HPDE6-E6E7 (cell line): ENCODE data around the gene ATP6V1G2.
"Not testable (repeated sequence)": the region's sequence is repeated elsewhere in the genome, so short reads cannot be mapped to it uniquely, and the experiment has no call there.

ENCODE experiments used
- DNase-seq: peaks from one replicate; pipeline ENCODE4 v3.0.0; 2011; ENCODE audit warnings: missing footprints; ENCODE audit errors: extremely low spot score

Gene ATP6V1G2

DNA sequence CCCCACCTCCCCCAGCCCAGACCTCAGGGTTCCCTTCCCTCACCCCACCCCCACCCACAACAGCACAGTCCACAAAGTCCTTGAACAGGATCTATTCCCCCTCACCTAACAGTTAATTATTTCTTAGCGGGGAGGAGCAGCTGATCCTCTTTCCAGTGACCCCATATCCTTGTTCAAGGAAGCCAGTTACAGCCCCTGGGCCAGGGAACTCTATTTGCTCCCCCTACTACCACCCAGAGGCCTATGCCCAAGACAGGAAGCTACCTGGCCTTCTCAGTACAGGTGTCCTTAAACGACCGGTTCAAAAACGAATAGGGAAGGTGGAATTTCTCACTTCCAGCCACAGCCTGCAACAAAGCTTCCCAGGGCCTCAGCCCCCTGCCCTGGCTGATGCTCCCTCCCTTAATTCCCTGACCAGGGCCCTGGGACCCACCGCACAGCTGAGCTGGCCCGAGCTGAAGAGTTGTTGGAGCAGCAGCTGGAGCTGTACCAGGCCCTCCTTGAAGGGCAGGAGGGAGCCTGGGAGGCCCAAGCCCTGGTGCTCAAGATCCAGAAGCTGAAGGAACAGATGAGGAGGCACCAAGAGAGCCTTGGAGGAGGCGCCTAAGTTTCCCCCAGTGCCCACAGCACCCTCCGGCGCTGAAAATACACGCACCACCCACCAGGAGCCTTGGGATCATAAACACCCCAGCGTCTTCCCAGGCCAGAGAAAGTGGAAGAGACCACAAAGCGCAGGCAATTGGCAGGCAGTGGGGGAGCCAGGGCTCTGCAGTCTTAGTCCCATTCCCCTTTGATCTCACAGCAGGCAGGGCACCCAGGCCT lies 16.9 kb downstream of the ATP6V1G2 start:
- DNase-seq: no peak

DNA sequence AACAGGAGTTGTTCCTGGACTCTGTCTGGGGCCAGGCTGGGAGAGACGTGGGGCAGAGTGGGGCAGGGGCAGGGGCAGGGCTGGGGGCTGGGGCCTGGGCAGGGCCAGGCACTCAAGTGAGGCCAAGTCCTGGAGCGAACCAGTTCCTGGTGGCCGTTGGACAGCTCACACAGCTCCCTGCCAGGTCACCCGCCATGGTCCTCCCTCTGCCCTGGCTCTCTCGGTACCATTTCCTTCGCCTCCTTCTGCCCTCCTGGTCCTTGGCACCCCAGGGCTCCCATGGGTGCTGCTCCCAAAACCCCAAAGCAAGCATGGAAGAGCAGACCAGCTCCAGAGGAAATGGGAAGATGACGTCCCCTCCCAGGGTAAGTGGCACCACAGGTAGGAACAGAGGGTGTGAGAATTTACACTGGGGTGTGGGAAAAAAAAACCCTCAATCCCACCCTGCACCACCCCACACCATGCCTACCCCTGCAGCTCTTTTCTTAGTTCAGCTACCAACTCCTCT lies 17.5 kb downstream of the ATP6V1G2 start, which contains the start of gene MCCD1:
Gene MCCD1, plus strand, starts transcription at position 142 of the 508 bp plus-strand sequence. Its CDS starts 53 bp downstream, at position 195.
- DNase-seq: no peak

DNA sequence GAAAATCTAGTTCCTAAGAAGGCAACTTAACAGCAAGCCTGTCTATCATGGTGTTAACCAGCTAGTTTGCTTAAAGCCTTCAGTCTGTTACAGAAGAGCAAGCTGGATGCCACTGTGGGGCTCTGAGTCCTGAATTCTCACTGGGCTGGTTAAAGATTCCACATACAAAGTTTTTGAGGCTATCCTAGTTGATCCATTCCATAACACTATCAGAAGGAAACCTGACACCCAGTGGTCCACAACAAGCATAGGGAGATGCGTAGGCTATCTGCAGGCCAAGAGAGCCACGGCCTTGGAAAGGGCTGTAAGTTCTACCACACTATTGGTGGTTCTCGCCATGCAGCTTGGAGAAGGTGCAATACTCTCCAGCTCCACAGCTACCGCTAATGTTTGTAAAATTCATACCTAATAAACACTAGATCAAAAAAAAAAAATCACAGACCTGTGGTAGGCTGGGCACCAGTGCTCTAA lies 18.1 kb downstream of the ATP6V1G2 start:
- no peak for DNase-seq

DNA sequence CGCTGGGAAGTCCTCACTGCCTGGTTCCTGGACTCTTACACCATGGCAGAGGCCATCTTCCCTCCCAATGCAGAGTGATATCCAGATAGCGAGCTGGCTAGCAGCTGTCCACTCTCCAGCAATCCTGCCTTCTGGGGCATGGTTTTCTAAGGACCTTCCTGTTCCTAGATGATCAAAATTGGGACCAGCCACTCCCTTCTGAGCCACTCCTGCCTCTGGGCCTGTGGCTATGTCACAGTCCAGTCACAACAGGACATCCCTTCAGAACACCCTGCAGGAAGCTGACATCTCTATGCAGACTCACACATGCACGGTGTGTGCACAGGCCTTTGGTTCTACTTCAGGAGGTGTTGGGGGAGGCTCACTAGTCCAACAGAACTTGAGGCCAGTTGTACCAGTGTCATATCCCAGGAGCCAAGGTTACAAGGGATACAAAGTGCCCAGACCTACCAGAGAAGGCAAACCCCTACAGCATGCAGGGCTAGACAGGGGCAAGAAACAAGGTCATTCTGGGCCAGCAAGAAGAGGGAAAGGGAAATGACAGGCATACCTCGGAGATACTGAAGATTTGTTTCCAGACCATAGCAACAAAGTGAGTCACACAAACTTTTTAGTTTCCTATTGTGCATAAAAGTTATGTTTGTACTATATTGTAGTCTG lies 20.3 kb downstream of the ATP6V1G2 start:
- no peak for DNase-seq

DNA sequence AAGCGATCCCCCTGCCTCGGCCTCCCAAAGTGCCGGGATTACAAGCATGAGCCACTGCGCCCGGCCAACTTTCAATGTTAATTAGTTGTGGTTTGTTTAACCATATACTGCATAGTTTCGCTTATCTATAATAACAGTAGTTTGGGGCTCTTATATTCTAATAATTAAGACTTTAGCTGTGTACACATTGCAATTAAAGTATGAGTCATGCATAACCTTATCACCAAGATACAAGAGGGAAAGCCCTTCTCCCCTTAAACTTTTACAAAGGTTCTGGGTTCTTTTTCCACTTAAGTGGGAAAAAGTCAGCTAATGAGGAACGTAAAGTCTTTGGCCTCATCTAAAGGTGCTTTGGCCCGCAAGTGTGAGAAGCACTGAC lies 20.9 kb downstream of the ATP6V1G2 start:
- DNase-seq: no peak

DNA sequence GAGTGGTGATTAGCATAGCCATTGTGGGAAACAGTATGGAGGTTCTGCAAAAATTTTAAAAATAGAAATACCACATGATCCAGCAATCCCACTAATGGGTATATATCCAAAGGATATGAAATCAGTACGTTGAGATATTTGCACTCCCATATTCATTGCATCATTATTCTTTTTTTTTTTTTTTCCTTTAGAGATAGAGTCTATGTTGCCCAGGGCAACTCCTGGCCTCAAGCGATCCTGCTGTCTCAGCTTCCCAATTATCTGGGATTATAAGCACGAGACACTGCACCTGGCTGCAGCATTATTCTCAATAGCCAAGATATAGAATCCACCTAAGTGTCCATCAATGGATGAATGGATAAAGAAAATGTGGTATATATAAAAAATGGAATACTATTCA lies 24.6 kb downstream of the ATP6V1G2 start:
- no peak for DNase-seq

DNA sequence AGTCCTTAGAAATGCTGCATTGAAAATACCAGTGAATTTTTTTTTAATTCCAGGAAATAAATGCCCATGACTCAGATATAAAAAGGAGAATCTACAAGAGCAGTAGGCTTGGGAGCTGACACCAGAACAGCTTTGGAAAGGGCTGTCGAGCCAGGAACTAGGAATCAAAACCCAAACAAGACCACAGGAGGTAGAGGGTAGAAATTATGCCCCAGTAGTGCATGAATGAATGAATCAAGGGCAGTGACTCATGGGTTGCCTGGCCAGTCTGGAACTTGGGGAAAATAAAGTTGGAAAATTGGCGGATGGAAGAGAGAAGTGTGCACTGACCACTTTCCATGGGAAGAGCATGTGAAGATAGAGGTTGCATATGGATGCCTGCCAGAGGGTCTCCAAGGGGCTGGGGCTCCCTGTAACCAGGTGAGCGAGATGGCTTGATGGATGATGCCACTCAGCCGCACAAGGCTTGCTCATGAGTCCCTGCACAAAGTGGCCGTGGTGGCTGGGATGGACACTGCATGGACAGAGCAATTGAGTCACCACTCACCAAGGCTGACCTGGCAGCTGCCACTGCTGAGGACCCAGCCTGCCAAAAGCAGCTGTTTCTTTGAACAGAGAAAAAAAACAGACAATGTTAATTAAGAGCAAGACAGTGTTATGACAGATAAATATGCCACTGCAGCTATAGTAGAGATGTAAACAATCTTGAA lies 32.8 kb downstream of the ATP6V1G2 start:
- no peak for DNase-seq

DNA sequence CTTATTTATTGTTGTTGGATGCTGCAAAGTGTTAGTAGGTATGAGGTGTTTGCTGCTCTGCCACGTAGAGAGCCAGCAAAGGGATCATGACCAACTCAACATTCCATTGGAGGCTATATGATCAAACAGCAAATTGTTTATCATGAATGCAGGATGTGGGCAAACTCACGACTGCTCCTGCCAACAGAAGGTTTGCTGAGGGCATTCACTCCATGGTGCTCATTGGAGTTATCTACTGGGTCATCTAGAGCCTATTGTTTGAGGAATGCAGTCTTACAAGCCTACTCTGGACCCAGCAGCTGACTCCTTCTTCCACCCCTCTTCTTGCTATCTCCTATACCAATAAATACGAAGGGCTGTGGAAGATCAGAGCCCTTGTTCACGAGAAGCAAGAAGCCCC lies 36.4 kb downstream of the ATP6V1G2 start:
- no peak for DNase-seq

DNA sequence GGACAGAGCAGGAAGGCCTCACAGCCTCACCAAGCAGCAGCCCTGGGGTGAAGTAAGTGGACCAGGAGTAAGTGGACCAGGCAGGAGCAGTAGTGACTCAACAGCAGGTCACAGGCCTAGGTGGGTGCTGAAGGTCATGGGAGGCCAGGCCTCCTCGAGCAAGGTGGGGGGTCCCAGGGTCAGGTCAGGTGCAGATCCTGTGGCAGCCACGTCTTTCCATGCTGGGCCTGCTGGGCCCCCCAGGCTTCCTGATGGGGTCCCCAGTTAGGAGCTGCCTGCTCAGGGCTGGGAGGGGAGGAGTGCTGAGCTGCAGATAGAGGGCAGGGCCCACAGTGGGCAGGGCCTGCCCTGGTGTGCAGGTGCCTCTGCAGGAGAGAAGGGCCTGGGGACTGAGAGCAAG lies 37.4 kb downstream of the ATP6V1G2 start:
- DNase-seq: not testable (repeated sequence)

DNA sequence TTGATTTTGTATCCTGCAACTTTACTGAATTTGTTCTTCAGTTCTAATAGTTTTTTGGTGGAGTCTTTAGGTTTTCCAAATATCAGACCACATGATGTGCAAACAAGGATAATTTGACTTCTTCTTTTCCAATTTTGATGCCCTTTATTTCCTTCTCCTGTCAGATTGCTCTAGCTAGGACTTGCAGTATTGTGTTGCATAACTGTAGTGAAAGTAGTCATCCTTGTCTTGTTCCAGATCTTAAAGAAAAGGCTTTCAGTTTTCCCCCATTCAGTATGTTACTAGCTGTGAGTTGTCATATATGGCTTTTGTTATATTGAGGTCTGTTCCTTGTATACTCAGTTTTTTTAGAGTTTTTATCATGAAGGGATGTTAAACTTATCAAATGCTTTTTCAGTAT lies 43.8 kb downstream of the ATP6V1G2 start:
- DNase-seq: no peak

DNA sequence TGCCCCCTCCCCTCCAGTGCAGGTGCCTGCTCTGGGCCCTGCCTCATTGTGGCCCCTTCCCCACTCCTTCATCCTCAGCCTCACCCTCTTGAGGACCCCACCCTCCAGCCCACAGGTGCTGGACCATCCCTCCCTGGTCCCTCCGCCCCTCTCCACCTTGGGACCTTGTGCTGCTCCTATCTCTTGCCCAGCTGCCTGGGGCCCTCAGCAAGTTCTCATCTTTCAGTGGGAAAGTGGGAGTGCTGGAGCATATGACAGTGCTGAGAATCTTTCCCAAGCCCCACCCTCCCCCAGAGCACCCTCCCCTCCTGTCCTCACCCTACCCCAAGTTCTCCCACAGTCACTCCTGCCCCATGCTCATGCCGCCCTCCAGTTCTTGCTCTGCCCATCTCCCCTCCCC lies 46.8 kb downstream of the ATP6V1G2 start:
- not testable (repeated sequence) for DNase-seq

DNA sequence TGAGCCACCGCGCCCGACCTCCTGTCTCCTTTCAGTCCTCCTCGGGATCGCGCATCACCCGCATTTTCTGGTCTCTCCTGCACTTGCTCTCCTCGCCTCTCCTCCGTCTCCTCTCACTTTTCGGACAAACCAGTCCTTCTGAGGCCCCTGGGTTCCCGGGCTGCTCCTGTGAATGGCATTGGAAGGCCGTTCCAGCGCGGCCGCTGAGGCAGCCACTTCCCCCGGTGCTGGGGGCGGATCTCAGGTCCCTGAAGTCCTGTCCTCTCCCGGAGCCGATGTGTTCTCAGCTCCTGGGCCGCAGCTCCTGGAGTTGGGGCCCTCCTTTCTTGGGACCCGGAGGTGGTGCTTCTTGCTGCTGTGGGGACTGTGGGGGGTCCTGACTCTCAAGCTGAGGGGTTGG lies 47.7 kb downstream of the ATP6V1G2 start:
- DNase-seq: no peak

DNA sequence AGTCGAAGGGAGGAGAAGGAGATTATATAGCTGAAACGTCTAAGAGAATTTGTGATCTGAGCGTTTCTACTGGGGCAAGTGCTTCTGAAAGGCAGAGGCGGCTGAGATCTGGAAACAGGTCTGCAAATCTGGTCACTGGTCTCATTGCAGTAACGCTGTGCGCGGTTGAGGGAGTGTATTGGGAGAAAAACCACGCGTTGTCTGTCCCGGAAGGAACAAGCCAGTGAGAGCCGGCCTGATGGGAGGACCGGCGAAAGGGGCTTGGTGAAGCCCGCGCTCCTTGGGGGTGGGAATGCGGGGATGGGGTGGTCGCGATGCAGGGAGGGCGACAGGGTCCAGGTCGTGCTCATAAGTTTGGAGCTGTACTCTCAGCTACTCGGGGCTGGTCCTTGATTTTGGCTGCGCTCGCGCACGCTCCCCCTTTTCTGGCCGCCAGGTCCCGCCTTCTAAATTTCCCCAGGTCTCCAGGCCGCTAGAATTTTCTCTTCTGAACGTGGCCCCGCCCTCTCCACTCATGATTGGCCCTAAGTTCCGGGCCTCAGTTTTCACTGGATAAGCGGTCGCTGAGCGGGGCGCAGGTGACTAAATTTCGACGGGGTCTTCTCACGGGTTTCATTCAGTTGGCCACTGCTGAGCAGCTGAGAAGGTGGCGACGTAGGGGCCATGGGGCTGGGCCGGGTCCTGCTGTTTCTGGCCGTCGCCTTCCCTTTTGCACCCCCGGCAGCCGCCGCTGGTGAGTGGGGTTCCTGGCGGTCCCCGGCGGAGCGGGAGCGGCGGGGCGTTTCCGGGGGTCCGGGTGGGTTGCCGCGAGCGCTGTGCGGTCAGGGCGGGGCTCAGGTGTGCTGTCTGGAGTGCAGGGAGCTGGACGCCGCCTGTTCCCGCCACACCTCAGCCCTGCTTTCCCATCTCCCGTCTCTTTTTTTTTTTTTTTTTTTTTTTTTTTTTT lies 48.6 kb downstream of the ATP6V1G2 start, which contains the start of gene MICB:
Gene MICB, plus strand, starts transcription at position 615 of the 946 bp plus-strand sequence. Its CDS starts 49 bp downstream, at position 664.
- DNase-seq: peak; percentile 69

DNA sequence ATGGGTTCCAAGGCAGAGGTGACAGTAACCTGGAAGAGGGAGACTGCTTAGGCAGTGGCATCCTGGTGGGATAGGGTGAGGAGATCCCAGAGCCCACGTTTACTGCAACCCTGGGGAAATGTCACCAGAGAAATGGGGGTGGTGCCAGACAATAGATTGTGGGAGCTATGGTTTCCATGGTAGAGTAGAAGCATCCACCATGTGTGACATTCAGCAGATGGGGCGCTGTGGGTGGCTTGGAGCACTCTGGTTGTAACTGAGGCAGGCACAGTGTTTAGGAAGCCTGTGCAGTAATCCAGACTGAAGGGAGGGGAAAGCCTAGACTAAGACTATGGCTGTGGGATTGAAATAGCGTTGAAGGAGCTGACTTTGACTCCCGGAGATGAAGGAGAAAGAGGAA lies 49.6 kb downstream of the ATP6V1G2 start:
- not testable (repeated sequence) for DNase-seq

DNA sequence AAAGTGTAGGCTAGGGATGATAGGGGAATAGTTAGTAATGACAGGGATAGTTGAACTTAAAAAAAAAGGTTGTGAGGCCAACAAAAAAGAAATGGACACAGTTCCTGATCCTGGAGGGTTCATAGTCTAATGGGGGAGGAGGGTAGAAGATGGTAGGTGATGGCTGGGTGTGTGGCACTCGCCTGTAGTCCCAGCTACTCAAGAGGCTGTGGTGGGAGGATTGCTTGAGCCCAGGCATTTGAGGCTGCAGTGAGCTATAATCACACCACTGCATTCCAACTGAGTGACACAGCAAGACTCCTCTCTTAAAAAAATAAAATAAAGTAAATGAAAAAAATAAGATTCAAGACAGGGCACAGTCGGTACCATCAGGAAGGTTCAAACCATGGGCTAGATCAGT lies 50.8 kb downstream of the ATP6V1G2 start:
- no peak for DNase-seq
